SK-N-MC (cell line): ENCODE data around the gene ABCG1.

Experiments
- EZH2 ChIP-seq: fragments of 200-600 bp; sonication (generic); IDR thresholded peaks from one replicate; pipeline ENCODE4 v1.6.1; 2017; ENCODE audit warnings: antibody characterized with exemption
- FOXP2 ChIP-seq: optimal IDR thresholded peaks from 2 replicates; pipeline ENCODE3; 2011; ENCODE audit warnings: mild to moderate bottlenecking, moderate library complexity; ENCODE audit not compliant: insufficient read depth; ENCODE audit errors: extremely low read length, control extremely low read depth
- POLR2AphosphoS5 ChIP-seq: IDR thresholded peaks from 2 replicates; pipeline ENCODE4 v1.6.1; 2012; ENCODE audit warnings: mild to moderate bottlenecking, low read depth, low read length, borderline replicate concordance

- TF ChIP-seq POLR2AphosphoS5 (no peak), EZH2 (no peak), FOXP2 (no peak)
Observed at GRCh38 chr21:42278451-42279149, 59.7 kb downstream of the ABCG1 start.
